IPS DF 6.9 (cell line): ENCODE data around the gene COMT.

Experiments used
- DNase-seq: peaks from one replicate; pipeline ENCODE4 v3.0.0-alpha.2; 2013; ENCODE audit warnings: low read depth, low spot score
- H3K27ac ChIP-seq: one replicate; pipeline ENCODE4 v1.5.1; 2013; ENCODE audit warnings: low read length, control low read depth
- H3K27me3 ChIP-seq: 2 replicates; pipeline ENCODE4 v1.6.1; 2013; ENCODE audit warnings: mild to moderate bottlenecking, low read length; ENCODE audit not compliant: control insufficient read depth, insufficient read depth
- H3K36me3 ChIP-seq: 2 replicates; pipeline ENCODE4 v1.6.1; 2013; ENCODE audit warnings: low read length; ENCODE audit not compliant: control insufficient read depth, insufficient read depth
- H3K4me1 ChIP-seq: 2 replicates; pipeline ENCODE4 v1.6.1; 2013; ENCODE audit warnings: low read length; ENCODE audit not compliant: control insufficient read depth, insufficient read depth
- H3K4me3 ChIP-seq: 2 replicates; pipeline ENCODE4 v1.5.1; 2013; ENCODE audit warnings: mild to moderate bottlenecking, low read length
- H3K9me3 ChIP-seq: 2 replicates; pipeline ENCODE4 v1.6.1; 2013; ENCODE audit warnings: low read length, inconsistent platforms; ENCODE audit not compliant: control insufficient read depth, insufficient read depth
- WGBS: extraction: QIAGEN DNeasy Blood & Tissue Kit; methylation state at CpG from one replicate; pipeline ENCODE4 v1.1.7; 2013; ENCODE audit warnings: mixed read lengths, missing lambda C conversion rate; ENCODE audit not compliant: insufficient read length, insufficient coverage; 5-methylcytosine and 5-hydroxymethylcytosine counted together

The COMT gene

DNA sequence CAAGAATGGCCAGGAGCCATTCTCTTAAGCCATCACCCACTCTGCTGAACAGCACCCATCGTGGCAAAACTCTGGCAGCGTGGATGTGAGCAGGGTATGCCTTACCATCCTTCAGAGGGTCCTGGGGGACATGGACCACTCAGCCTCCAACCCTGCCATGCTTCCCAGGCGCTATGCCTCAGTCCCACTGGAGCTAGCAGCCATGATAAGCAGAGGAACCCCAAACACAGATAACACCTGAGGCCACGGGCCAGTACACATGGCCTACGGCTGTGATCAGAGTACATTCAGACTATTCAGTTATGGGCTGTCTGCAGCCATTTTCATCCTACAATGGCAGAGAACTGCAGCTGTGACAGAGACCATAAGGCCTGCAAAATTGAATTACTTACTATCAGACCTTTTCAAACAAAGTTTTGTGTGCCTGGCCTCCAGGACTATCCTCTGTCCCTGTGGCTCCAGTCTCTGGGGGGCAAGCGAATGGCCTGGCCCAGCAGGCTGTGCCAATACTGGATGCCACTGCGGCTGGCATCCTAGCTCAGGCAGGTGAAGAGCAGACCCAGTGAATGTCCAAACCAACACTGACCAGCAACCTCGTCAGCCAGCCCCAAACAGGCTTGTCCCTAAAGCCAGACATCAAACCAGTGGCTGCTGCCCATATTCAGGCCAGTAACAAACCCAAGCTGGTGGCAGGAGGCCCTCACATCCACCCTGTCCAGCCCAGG lies 68.2 kb downstream of the COMT start:
- DNase-seq = no peak
- H3K36me3 ChIP-seq = no peaks in the 10 kb centered on the region
- WGBS = no CpG with 5 or more reads among the region's 8 CpGs
- no peaks in the 10 kb centered on the region for H3K4me1 ChIP-seq
- H3K9me3 ChIP-seq = no peaks in the 10 kb centered on the region
- no peak overlapping the region for H3K4me3 ChIP-seq
- no peaks in the 10 kb centered on the region for H3K27me3 ChIP-seq
- H3K27ac ChIP-seq = no peak overlapping the region

DNA sequence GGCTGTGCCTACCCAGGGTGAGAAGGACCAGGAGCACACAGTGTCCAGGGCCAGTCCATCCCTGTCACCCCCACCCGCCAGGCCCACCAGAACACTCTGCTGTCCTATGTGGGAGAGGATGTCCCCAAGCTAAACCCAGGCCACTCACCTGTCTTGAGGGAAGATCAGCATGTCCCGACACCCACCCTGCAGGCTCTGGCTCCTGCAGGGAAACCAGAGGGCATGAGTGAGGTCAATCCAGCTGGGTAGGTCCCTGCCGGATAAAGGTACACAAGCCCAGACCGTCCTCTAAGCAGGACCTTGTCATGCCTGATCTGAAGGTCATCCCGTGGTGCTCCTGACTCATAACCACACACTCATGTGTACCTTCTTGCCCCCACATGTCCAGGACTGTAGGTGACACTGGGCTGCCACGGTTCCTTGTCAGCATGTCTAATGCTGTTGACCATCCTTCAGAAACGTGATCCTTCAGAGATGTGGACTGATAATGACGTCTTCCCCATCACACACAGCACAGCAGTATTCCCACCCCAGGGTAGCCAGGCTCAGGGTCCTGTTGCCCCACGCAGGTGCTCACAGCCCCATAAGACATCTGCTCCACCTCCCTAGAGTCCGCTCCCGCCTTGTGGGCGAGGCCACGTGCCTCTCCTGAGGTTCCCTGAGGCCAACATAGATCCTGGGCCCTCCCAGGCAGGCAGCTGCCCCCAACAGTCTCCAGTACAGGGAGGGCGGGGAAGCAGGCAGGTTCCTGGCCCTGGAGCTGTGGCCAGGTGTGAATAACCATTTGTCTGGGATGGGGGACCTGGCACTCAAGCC lies 68.9 kb downstream of the COMT start:
- no peaks in the 10 kb centered on the region for H3K4me1 ChIP-seq
- H3K27ac ChIP-seq = no peak overlapping the region
- no peak for DNase-seq
- H3K36me3 ChIP-seq = no peaks in the 10 kb centered on the region
- no peak overlapping the region for H3K4me3 ChIP-seq
- H3K27me3 ChIP-seq = peaks cover 1% of the 10 kb centered on the region; the same call in 1 of the 2 replicates
- H3K9me3 ChIP-seq = no peaks in the 10 kb centered on the region
- WGBS = no CpG with 5 or more reads among the region's 14 CpGs

DNA sequence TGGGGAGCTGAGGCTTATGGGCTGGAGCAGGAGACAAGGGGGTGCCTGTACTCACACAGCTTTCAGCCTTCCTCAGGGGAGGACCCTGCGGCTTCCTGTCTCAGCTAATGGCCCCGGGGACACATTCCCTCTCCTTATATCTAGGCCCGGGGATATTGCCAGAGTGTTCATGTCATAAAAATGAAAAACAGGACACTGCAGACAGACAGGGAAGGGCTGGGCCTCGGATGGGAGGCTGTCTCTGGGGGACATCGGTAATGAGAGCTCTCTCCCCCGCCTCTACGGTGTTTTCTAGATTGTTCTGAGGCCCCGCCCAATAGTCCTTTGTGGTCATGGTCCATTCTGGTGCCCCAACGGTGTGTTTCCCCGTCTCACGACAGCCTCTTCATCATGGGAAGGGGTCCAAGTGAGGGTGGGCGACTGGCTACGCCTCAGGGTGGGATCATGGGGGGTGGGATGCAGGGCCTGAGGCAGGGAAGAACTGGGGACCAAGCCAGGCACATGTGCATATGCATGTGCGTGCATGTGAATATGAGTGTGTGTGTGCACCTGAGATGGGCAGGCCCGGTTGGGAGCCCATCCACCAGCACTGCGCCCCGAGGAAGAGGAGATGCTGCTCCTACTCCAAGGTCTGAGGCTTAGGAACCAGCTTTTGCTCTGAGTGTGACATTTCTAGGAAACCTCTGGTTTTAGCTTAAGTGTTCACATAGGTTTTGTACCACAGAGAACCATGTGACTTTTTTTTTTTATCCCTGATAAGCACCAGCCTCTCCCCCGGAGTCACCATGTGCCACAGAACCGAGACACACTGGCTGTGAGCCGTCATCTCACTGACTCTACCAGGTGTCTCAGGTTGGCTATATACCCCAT lies 69.8 kb downstream of the COMT start:
- no peaks in the 10 kb centered on the region for H3K4me1 ChIP-seq
- DNase-seq = no peak
- no peak overlapping the region for H3K4me3 ChIP-seq
- no peak overlapping the region for H3K27ac ChIP-seq
- H3K9me3 ChIP-seq = no peaks in the 10 kb centered on the region
- no CpG with 5 or more reads among the region's 20 CpGs for WGBS
- no peaks in the 10 kb centered on the region for H3K36me3 ChIP-seq
- H3K27me3 ChIP-seq = peaks cover 2% of the 10 kb centered on the region; the same call in 1 of the 2 replicates

DNA sequence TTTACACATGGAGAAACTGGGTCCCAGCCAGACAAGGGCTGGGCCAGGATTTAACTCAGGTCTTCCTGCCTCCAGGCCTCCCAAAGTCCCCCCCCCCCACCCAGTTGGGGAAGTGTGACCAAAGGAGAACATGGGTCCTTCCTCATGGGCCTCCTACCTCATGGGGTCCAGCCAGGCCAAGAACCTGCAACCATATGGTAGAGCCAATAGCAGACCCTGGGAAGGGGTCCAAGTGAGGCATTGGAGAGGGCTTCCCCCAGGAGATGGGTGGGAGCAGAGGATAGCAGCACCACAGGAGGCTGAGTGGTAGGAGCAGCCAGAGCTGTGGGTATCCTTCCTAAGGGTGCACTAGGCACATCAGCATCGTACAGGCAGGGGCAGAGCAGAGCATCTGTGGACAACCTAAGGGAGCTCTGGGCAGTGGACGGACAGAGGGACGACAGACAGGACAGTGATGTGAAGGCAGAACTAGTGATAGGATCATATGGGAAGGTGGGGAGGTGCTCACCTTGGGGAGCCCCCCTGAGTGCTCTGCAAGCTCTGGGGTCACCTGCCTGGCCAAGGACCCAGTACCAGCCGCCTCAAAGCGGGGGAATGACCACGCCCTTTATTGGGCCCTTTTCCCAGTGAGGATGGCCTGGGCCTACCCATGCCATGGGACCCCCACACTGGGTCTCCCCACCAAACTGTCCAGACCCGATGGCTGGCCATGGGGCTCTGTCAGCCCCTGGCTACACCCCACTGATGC lies 70.6 kb downstream of the COMT start:
- Histone ChIP-seq H3K9me3 (no peaks in the 10 kb centered on the region), H3K27ac (no peak overlapping the region), H3K4me1 (no peaks in the 10 kb centered on the region), H3K27me3 (peaks cover 3% of the 10 kb centered on the region; the same call in 1 of the 2 replicates), H3K36me3 (no peaks in the 10 kb centered on the region), H3K4me3 (no peak overlapping the region)
- no CpG with 5 or more reads among the region's 7 CpGs for WGBS
- no peak for DNase-seq

DNA sequence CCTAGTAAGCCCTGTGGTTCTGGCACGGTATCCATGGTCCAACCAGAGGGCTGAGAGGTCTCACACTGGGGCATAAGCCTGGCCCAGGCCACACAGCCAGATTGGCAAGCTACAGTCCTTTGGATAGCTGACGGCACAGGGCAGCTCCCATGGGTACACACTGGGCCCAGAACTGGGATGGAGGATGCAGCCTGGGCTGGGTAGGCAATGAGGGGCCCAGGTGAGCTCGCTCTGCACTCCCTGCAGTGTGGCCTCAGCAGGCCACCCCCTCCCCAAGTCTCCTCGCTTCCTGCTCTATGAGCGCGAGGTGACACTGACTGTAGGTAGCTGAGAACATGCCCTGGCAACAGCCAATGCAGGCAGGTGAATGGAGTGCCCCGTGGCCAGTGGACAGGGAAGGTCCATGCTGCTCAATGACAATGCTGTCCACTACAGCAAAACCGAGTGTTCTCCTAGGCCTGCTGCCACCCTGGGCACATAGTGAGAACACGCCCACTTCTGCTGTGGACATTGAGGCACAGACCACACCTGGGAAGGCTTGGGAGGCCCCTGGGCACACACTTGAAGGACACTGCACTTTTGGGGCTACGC lies 71.3 kb downstream of the COMT start:
- DNase-seq = no peak
- Histone ChIP-seq H3K27me3 (peaks cover 9% of the 10 kb centered on the region), H3K4me3 (no peak overlapping the region), H3K36me3 (no peaks in the 10 kb centered on the region), H3K4me1 (no peaks in the 10 kb centered on the region), H3K27ac (no peak overlapping the region), H3K9me3 (no peaks in the 10 kb centered on the region)
- no CpG with 5 or more reads among the region's 10 CpGs for WGBS

DNA sequence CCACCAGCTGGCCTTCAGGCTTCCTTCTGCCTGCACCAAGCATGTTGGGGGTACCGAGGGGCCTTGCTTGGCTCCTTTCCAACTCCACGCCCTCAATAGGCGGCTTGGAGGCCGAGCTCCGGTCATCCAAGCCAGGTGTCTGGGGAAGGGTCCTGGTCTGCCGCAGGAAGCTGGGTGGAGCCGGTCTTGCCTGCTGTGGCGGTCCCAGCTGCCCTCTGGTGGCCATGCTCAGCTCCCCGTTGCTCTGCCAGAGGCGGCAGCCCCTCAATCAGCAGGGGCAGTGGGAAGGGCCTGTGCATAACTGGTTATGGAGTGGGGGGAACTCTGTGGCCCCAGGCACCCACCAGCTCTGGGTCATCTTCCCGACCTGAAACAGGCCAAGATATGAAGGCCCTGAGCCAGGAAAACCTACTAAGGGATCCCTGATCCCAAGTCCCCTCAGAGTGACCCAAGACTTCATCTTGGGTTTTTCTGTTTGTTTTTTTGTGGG lies 71.9 kb downstream of the COMT start:
- Histone ChIP-seq H3K27me3 (peaks cover 15% of the 10 kb centered on the region), H3K9me3 (no peaks in the 10 kb centered on the region), H3K4me1 (no peaks in the 10 kb centered on the region), H3K4me3 (no peak overlapping the region), H3K27ac (no peak overlapping the region), H3K36me3 (no peaks in the 10 kb centered on the region)
- no peak for DNase-seq
- WGBS = no CpG with 5 or more reads among the region's 11 CpGs

DNA sequence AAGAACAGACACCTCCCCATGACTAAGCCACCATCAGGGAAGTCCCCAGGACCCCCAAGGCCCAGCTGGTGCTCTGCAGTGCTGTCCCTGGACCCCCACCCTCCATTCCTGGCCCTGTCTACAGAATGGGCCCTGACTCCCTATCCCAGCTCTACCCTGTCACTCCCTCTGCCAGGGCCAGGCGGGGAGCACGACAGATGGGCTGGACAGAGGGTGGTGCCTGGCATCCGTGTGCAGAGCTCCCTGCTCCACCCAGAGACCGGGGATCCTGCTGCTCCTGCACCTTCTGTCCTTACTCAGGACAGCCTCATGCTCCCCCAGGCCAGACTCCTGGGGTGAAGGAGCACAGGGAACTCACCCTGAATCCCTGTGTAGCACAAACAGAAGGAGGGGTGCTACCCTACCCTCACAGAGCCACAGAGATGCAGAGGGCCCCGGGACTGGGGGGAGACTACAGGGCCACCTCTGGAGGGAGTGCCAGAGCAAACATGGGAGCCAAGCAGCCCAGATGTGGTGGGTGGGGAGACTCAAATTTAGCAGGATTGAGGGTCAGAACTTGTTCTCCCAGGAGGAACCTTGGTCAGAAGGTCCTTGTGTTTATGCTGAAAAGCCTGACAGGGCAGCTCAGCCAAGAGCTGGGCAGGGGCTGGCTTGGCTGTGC lies 73.1 kb downstream of the COMT start:
- Histone ChIP-seq H3K36me3 (no peaks in the 10 kb centered on the region), H3K9me3 (no peaks in the 10 kb centered on the region), H3K27me3 (peaks cover 20% of the 10 kb centered on the region), H3K4me1 (no peaks in the 10 kb centered on the region), H3K4me3 (no peak overlapping the region), H3K27ac (no peak overlapping the region)
- no CpG with 5 or more reads among the region's 5 CpGs for WGBS
- DNase-seq = no peak

DNA sequence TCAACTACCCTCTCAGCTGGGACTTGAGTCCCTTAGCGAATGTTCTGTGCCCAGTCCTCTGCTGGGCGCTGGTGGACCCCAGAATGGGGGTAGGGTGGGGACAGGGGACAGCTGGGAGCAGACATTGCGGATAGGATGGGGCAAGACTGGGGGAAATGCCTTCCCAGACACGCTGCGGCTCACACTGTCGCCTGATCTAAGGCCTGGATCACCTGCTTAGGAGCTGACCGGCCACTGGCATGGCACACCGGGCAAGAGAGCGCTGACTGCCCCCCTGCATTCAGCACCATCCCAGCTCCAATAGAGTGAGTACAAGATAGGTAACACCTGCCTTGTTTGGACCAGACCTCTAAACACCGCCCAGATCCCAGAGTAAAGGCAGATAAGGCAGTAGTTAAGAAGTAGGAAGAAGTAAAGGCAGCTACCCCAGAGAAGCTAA lies 73.6 kb downstream of the COMT start:
- no peak for DNase-seq
- Histone ChIP-seq H3K27ac (no peak overlapping the region), H3K36me3 (no peaks in the 10 kb centered on the region), H3K9me3 (no peaks in the 10 kb centered on the region), H3K4me3 (no peak overlapping the region), H3K27me3 (peaks cover 20% of the 10 kb centered on the region), H3K4me1 (no peaks in the 10 kb centered on the region)
- no CpG with 5 or more reads among the region's 10 CpGs for WGBS

DNA sequence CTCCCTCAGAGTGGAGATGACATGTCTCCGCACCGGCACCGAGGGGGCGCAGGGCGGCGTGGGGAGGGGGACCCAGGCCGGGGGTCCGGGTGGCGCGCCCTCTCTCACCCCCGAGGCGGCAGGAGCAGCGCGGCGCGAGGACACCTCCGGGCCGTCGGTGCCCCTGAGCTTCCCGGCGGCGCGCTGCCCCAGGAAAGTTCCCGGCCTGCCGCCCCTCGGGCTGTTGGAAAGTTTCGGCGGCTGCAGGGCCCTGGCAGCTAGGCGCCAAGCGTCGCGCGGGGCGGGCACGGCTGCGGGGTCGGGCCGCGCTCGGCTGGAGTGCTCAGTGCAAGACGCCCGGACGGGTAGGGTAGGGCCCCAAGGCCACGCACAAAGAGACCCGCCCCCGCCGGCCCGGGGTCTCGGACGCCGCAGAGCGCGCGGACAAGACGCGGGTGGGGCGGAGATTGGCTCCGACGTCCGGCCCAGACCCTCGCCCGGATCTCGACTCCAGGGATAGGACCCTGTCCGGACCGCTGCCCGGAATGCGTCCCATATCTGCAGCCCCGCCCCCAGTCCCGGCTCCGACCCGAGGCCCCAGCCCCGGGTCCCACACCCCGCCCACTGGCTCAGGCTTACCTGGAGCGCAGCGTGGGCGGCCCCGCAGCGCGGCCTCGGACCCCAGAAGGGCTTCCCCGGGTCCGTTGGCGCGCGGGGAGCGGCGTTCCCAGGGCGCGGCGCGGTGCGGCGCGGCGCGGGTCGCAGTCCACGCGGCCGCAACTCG lies 74.6 kb downstream of the COMT start:
- no peaks in the 10 kb centered on the region for H3K9me3 ChIP-seq
- H3K4me3 ChIP-seq = peak overlapping the region; percentile 83
- no peak for DNase-seq
- no peaks in the 10 kb centered on the region for H3K4me1 ChIP-seq
- H3K36me3 ChIP-seq = no peaks in the 10 kb centered on the region
- H3K27me3 ChIP-seq = peaks cover 20% of the 10 kb centered on the region
- H3K27ac ChIP-seq = no peak overlapping the region
- no CpG with 5 or more reads among the region's 101 CpGs for WGBS
